CD4-positive, alpha-beta T cell (primary cell): Measurements from ENCODE around the gene CHMP4A. TPM values are rescaled to one million over a fixed set of nuclear protein-coding genes. Genes with fewer than 3 reads are reported as not detected.
"Not testable (repeated sequence)": the region's sequence is repeated elsewhere in the genome, so short reads cannot be mapped to it uniquely, and the experiment has no call there.

Experiments used
- ATAC-seq: fragments of 200-7000 bp; cut with Tn5 transposase; one replicate; pipeline ENCODE4 v1.10.0; 2022; ENCODE audit warnings: mild to moderate bottlenecking; ENCODE audit not compliant: poor library complexity
- CTCF ChIA-PET: fragments of 350-600 bp; sonication (Branson Sonifier 250); formaldehyde crosslinking; loops from one replicate; lab custom pipeline; 2021; ENCODE audit warnings: antibody characterized with exemption, inconsistent platforms; lab: Charles Lee
- POLR2A ChIA-PET: fragments of 350-600 bp; sonication (Branson Sonifier 250); formaldehyde crosslinking; loops from one replicate; lab custom pipeline; 2021; ENCODE audit warnings: antibody characterized with exemption, inconsistent platforms; lab: Charles Lee
- DNase-seq, 14 experiments: peaks; one replicate each; pipeline ENCODE4 v3.0.0-alpha.2; 2013 to 2020; ENCODE audit warnings: mixed read lengths in 2 of 14
- H3K27ac ChIP-seq, 2 donors: one replicate each; pipeline versions ENCODE4 v1.5.1 to v1.7.0; 2013; ENCODE audit warnings: low read length in 2 of 2, low read depth in 1 of 2, mild to moderate bottlenecking in 1 of 2
- H3K27me3 ChIP-seq, 2 experiments: 1 replicate in 1 of 2; 2 replicates in 1 of 2; pipeline versions ENCODE4 v1.6.1 to v1.7.0; 2013; ENCODE audit warnings: low read length in 2 of 2, control low read depth in 1 of 2, mild to moderate bottlenecking in 1 of 2, moderate library complexity in 1 of 2; ENCODE audit not compliant: insufficient read depth in 2 of 2, control insufficient read depth in 1 of 2
- H3K36me3 ChIP-seq: one replicate; pipeline ENCODE4 v1.6.1; 2013; ENCODE audit warnings: low read length, control low read depth; ENCODE audit not compliant: insufficient read depth
- H3K4me1 ChIP-seq: one replicate; pipeline ENCODE4 v1.6.1; 2013; ENCODE audit warnings: low read length, control low read depth; ENCODE audit not compliant: insufficient read depth
- H3K4me3 ChIP-seq: one replicate; pipeline ENCODE4 v1.5.1; 2013; ENCODE audit warnings: mild to moderate bottlenecking, low read length, moderate library complexity
- H3K9me3 ChIP-seq, 2 experiments: 1 replicate in 1 of 2; 2 replicates in 1 of 2; pipeline versions ENCODE4 v1.6.1 to v1.7.0; 2013; ENCODE audit warnings: low read length in 2 of 2, mild to moderate bottlenecking in 2 of 2, control low read depth in 1 of 2, moderate library complexity in 1 of 2; ENCODE audit not compliant: control insufficient read depth in 1 of 2, insufficient read depth in 1 of 2
- H3K27ac Mint-ChIP-seq: one replicate; pipeline ENCODE4 v1.8.0; 2020; ENCODE audit warnings: mixed read lengths
- H3K27me3 Mint-ChIP-seq: one replicate; pipeline ENCODE4 v1.8.0; 2021; ENCODE audit warnings: mixed read lengths
- H3K36me3 Mint-ChIP-seq: one replicate; pipeline ENCODE4 v1.8.0; 2021; ENCODE audit warnings: low read depth, mixed read lengths
- H3K4me1 Mint-ChIP-seq: one replicate; pipeline ENCODE4 v1.8.0; 2021; ENCODE audit warnings: low read depth, mixed read lengths
- H3K4me3 Mint-ChIP-seq: one replicate; pipeline ENCODE4 v1.8.0; 2020; ENCODE audit warnings: mild to moderate bottlenecking, mixed read lengths
- H3K9me3 Mint-ChIP-seq: one replicate; pipeline ENCODE4 v1.8.0; 2020; ENCODE audit warnings: mixed read lengths
- intact Hi-C, 2 experiments: fragments of 100-400 bp; cut with DNase I in 1 of 2; cut with micrococcal nuclease in 1 of 2; formaldehyde crosslinking; loops; one replicate each; pipeline versions ENCODE4 v1.15.1 to v1.9.0; 2023 to 2025; cut with DNase I, micrococcal nuclease
- total RNA-seq, 174 experiments: library from RNA in 2 of 174; stranded (reverse) in 2 of 174; gene quantifications; one replicate each; pipeline ENCODE4 v1.2.3 and lab custom pipeline; 2021 to 2026
- TF ChIP-seq, protein P1 (sequence below): fragments of 200-600 bp; IDR thresholded peaks from one replicate; pipeline ENCODE4 v1.8.0; 2022; ENCODE audit warnings: antibody characterized with exemption, mild to moderate bottlenecking

CHMP4A gene
- total RNA-seq, 2 experiments from 2014 or later, result 73.4 to 80.1 TPM

DNA sequence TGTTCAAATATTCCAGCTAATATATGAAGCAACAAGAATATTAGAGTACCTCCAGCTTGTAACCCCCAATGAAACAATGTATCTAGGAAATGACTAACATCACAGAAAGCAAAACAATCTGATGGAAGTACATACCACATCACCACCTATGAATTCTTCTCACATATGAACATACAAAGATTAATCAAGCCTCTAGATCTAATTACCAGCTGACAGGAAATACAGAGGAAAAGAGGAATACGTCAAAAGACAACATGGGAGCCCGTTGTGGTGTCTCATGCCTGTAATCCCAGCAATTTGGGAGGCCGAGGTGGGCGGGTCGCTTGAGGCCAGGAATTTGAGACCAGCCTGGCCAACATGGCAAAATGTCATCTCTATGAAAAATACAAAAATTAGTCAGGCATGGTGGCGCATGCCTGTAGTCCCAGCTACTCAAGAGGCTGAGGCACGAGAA is 11.4 kb upstream of the CHMP4A start:
- H3K27me3 Mint-ChIP-seq, result no peaks in the 10 kb centered on the region
- peaks cover 17% of the 10 kb centered on the region for H3K36me3 ChIP-seq
- peak overlapping the region; percentile 5 for H3K27ac Mint-ChIP-seq
- no peak overlapping the region for H3K27ac ChIP-seq
- TF ChIP-seq, protein P1, sequence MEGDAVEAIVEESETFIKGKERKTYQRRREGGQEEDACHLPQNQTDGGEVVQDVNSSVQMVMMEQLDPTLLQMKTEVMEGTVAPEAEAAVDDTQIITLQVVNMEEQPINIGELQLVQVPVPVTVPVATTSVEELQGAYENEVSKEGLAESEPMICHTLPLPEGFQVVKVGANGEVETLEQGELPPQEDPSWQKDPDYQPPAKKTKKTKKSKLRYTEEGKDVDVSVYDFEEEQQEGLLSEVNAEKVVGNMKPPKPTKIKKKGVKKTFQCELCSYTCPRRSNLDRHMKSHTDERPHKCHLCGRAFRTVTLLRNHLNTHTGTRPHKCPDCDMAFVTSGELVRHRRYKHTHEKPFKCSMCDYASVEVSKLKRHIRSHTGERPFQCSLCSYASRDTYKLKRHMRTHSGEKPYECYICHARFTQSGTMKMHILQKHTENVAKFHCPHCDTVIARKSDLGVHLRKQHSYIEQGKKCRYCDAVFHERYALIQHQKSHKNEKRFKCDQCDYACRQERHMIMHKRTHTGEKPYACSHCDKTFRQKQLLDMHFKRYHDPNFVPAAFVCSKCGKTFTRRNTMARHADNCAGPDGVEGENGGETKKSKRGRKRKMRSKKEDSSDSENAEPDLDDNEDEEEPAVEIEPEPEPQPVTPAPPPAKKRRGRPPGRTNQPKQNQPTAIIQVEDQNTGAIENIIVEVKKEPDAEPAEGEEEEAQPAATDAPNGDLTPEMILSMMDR, result no peak
- ATAC-seq, result no peak
- intact Hi-C loops, result no loop called here
- H3K36me3 Mint-ChIP-seq, result peaks cover 28% of the 10 kb centered on the region
- H3K4me3 ChIP-seq, result no peak overlapping the region
- peak in 1 of 14 experiments; percentile 7 for DNase-seq
- CTCF ChIA-PET, result no interaction called here
- no peaks in the 10 kb centered on the region for H3K4me1 ChIP-seq
- POLR2A ChIA-PET, result interaction anchor here (1.1 to 2.0 kb wide), 3 partner anchors 11 to 29 kb away, joined by 4 to 8 read pairs (median 5); partner anchors contain the start of genes CHMP4A, TINF2 and TM9SF1
- H3K4me3 Mint-ChIP-seq, result no peak overlapping the region
- H3K9me3 Mint-ChIP-seq, result no peaks in the 10 kb centered on the region
- H3K27me3 ChIP-seq, result no peaks in the 10 kb centered on the region
- H3K9me3 ChIP-seq, result no peaks in the 10 kb centered on the region
- H3K4me1 Mint-ChIP-seq, result peaks cover 19% of the 10 kb centered on the region

DNA sequence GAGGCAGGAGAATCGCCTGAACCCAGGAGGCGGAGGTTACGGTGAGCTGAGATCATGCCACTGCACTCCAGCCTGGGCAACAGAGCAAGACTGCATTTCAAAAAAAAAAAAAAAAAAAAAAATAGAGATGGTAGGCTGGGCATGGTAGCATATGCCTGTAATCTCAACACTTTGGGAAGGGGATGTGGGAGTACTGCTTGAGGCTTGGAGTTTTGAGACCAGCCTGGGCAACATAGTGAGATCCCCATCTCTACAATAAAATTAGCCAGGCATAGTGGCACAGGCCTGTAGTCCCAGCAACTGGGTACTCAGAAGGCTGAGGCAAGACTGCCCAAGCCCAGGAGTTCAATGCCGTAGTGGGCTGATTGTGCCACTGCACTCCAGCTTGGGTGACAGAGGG is 9.7 kb upstream of the CHMP4A start:
- H3K4me3 Mint-ChIP-seq, H3K27ac ChIP-seq, H3K4me1 ChIP-seq, H3K27ac Mint-ChIP-seq, H3K27me3 Mint-ChIP-seq, intact Hi-C loops, H3K27me3 ChIP-seq, H3K9me3 Mint-ChIP-seq, ATAC-seq, H3K4me3 ChIP-seq, H3K9me3 ChIP-seq: not testable (repeated sequence)
- H3K4me1 Mint-ChIP-seq, result peaks cover 14% of the 10 kb centered on the region
- DNase-seq, result peak in 1 of 14 experiments; percentile 2
- H3K36me3 ChIP-seq, result peaks cover 10% of the 10 kb centered on the region
- ChIA-PET CTCF (interaction anchor here (1.2 kb wide), 1 partner anchor 74 kb away, joined by 3 read pairs; no protein-coding TSS in a partner anchor), POLR2A (interaction anchor here (1.0 to 2.0 kb wide), 2 partner anchors 10 to 19 kb away, joined by 3 to 5 read pairs; partner anchors contain the start of genes CHMP4A and TINF2)
- H3K36me3 Mint-ChIP-seq, result peaks cover 24% of the 10 kb centered on the region

DNA sequence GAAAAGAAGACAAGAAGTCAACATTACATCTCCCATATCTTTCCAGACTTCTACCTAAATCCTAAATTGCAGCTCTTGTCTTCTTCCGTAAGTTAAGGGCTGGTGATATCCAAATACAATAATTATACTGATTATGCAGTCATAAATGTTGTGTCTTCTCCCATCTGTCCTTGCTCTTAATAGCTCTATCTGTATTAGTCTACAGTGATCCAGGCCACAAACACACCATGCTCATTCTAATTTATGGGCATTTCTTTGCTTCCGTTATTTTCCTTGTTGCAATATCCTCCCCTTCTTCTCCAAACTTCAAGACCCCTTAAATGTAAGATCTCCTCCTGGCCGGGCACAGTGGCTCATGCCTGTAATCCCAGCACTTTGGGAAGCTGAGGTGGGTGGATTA is 6.2 kb upstream of the CHMP4A start:
- H3K4me3 ChIP-seq, result no peak overlapping the region
- Mint-ChIP-seq H3K27ac (no peak overlapping the region), H3K27me3 (no peaks in the 10 kb centered on the region), H3K4me3 (no peak overlapping the region), H3K36me3 (peaks cover 13% of the 10 kb centered on the region), H3K4me1 (peaks cover 17% of the 10 kb centered on the region), H3K9me3 (no peaks in the 10 kb centered on the region)
- intact Hi-C loops, result loop anchor here in 1 of 2 experiments (5.0 kb wide), 1 partner anchor 213 kb away; no protein-coding TSS in a partner anchor
- no peak for ATAC-seq
- DNase-seq, result no peak
- no peaks in the 10 kb centered on the region for H3K27me3 ChIP-seq
- H3K9me3 ChIP-seq, result no peaks in the 10 kb centered on the region
- TF ChIP-seq, protein P1, result no peak
- ChIA-PET POLR2A (interaction anchor here (0.7 to 2.0 kb wide), 3 partner anchors 11 to 55 kb away, joined by 3 to 11 read pairs (median 5); partner anchors contain the start of gene TINF2), CTCF (interaction anchor here (0.7 to 2.9 kb wide), 3 partner anchors 8 to 87 kb away, joined by 3 to 12 read pairs (median 5); partner anchors contain the start of gene TINF2)
- H3K36me3 ChIP-seq, result peaks cover 9% of the 10 kb centered on the region
- no peak overlapping the region for H3K27ac ChIP-seq
- H3K4me1 ChIP-seq, result peaks cover 17% of the 10 kb centered on the region
